ENCODE measurements around the gene CNKSR3.
A peak's percentile ranks its signal among the peaks of the same experiment; 100 is the strongest.

The CNKSR3 gene

DNA sequence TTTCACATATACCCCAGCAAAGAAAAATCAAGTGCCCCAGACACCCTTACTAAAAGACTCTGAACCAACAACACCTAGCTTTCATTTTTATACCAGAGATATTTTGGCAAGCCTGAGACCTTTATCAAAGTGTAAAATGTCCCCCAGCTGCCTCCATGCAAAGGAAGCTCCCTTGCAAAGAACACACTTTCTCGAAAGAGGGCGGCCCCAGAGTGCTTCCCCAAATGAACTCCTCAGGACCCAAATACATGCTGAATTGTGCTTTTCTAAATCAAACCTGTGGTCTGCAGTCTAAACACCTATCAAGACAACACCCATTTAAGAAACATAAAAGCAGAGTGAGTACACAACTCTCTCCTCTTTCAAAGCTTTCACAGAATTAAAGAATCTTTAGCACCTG lies 154.4 kb downstream of the CNKSR3 start:
- H2AFZ ChIP-seq (ENCODE audit: low read depth, low read length), result no peak overlapping the region
- no peak for TF ChIP-seq CTCF (IDR thresholded peaks at IDR 0.05; ENCODE audit: low read depth, low read length)
- TF ChIP-seq EZH2phosphoT487 (IDR thresholded peaks at IDR 0.05; ENCODE audit: low read depth), result no peak
- no peaks in the 10 kb centered on the region for H3K79me2 ChIP-seq (ENCODE audit: low read length)
- peak overlapping the region; percentile 48 for H3K27ac ChIP-seq (ENCODE audit: low read length)
- H3K4me3 ChIP-seq (ENCODE audit: low read length), result peak overlapping the region; percentile 40
- H3K4me2 ChIP-seq (ENCODE audit: low read length), result peak overlapping the region; percentile 68
- H3K27me3 ChIP-seq (ENCODE audit: low read depth, low read length), result peaks cover 59% of the 10 kb centered on the region
- H4K20me1 ChIP-seq (ENCODE audit: insufficient read depth, low read length), result no peaks in the 10 kb centered on the region; the same call in 1 of the 2 replicates
- no peaks in the 10 kb centered on the region for H3K36me3 ChIP-seq (replicated peaks; ENCODE audit: low read depth, low read length)
- no peaks in the 10 kb centered on the region for H3K9me3 ChIP-seq (ENCODE audit: insufficient read depth, low read length)
- peaks cover 59% of the 10 kb centered on the region for H3K4me1 ChIP-seq (ENCODE audit: low read length)
- peak overlapping the region; percentile 31; the same call in 1 of the 2 replicates for H3K9ac ChIP-seq (ENCODE audit: low read length)

- Histone ChIP-seq H3K9ac (ENCODE audit: low read length) (peak overlapping the region; percentile 47; the same call in 1 of the 2 replicates), H4K20me1 (ENCODE audit: insufficient read depth, low read length) (no peaks in the 10 kb centered on the region; the same call in 1 of the 2 replicates), H3K4me1 (ENCODE audit: low read length) (peaks cover 58% of the 10 kb centered on the region), H2AFZ (ENCODE audit: low read depth, low read length) (no peak overlapping the region), H3K79me2 (ENCODE audit: low read length) (no peaks in the 10 kb centered on the region), H3K27me3 (ENCODE audit: low read depth, low read length) (peaks cover 64% of the 10 kb centered on the region), H3K9me3 (ENCODE audit: insufficient read depth, low read length) (no peaks in the 10 kb centered on the region), H3K36me3 (replicated peaks; ENCODE audit: low read depth, low read length) (no peaks in the 10 kb centered on the region), H3K27ac (ENCODE audit: low read length) (peak overlapping the region; percentile 48; the same call in 1 of the 2 replicates), H3K4me2 (ENCODE audit: low read length) (peak overlapping the region; percentile 69), H3K4me3 (ENCODE audit: low read length) (peak overlapping the region; percentile 55)
- no peak for TF ChIP-seq CTCF (IDR thresholded peaks at IDR 0.05; ENCODE audit: low read depth, low read length)
- TF ChIP-seq EZH2phosphoT487 (IDR thresholded peaks at IDR 0.05; ENCODE audit: low read depth), result no peak
Measured at GRCh38 chr6:154354265-154354777, 156.2 kb downstream of the CNKSR3 start.

DNA sequence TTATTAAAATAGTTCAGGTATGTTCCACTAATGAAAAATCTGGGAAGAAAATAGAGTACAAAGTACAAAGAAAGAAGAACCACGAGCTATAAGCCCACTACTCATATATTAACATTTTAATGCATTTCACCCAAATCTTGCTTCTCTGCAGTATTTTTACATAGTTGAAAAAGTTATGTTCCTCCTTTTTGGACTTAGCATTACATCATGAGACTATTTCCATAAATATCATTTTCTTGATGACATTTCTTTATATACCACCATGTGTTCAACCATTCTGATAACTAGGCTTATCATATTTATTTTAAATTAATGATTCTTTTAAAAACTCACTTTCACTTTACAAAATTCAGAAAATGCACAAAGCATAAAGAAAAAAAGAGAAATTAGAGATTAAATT lies 156.9 kb downstream of the CNKSR3 start:
- Histone ChIP-seq H3K79me2 (ENCODE audit: low read length) (no peaks in the 10 kb centered on the region), H3K36me3 (replicated peaks; ENCODE audit: low read depth, low read length) (no peaks in the 10 kb centered on the region), H3K4me2 (ENCODE audit: low read length) (peak overlapping the region; percentile 69), H3K9me3 (ENCODE audit: insufficient read depth, low read length) (no peaks in the 10 kb centered on the region), H3K27me3 (ENCODE audit: low read depth, low read length) (peaks cover 60% of the 10 kb centered on the region), H4K20me1 (ENCODE audit: insufficient read depth, low read length) (no peaks in the 10 kb centered on the region; the same call in 1 of the 2 replicates), H3K9ac (ENCODE audit: low read length) (peak overlapping the region; percentile 19; the same call in 1 of the 2 replicates), H3K27ac (ENCODE audit: low read length) (peak overlapping the region; percentile 67), H2AFZ (ENCODE audit: low read depth, low read length) (no peak overlapping the region), H3K4me3 (ENCODE audit: low read length) (peak overlapping the region; percentile 61), H3K4me1 (ENCODE audit: low read length) (peaks cover 55% of the 10 kb centered on the region)
- TF ChIP-seq EZH2phosphoT487 (IDR thresholded peaks at IDR 0.05; ENCODE audit: low read depth) (no peak), CTCF (IDR thresholded peaks at IDR 0.05; ENCODE audit: low read depth, low read length) (no peak)

DNA sequence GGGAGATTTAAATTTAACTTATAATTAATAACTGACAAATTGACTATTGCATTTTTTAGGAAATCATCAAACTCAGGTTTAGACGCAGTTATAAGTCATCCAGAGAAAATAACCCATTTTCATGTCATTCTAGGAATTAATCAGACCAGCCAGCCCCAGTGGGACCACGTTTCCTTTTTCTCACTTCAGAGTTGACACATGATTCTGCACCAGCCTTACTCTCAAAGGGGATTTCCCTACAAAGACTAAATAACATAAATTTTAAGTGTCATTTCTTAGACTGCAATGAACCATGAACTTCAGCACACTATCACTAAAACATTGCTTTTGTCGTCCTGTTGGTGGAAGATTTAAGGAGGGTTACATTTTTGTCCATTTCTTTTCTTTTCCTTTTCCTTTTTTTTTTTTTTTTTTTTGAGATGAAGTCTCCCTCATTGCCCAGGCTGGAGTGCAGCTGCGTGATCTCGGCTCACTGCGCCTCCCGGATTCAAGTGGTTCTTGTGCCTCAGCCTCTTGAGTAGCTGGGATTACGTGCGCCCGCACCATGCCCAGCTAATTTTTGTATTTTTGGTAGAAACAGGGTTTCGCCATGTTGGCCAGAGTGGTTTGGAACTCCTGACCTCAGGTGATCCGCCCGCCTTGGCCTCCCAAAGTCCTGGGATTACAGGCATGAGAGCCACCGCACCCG lies 157.4 kb downstream of the CNKSR3 start:
- Histone ChIP-seq H3K9ac (ENCODE audit: low read length) (peak overlapping the region; percentile 19; the same call in 1 of the 2 replicates), H3K4me2 (ENCODE audit: low read length) (peak overlapping the region; percentile 69), H3K27ac (ENCODE audit: low read length) (peak overlapping the region; percentile 67), H3K79me2 (ENCODE audit: low read length) (no peaks in the 10 kb centered on the region), H3K4me1 (ENCODE audit: low read length) (peaks cover 50% of the 10 kb centered on the region), H3K9me3 (ENCODE audit: insufficient read depth, low read length) (no peaks in the 10 kb centered on the region), H2AFZ (ENCODE audit: low read depth, low read length) (no peak overlapping the region), H3K4me3 (ENCODE audit: low read length) (peak overlapping the region; percentile 61), H3K36me3 (replicated peaks; ENCODE audit: low read depth, low read length) (no peaks in the 10 kb centered on the region), H4K20me1 (ENCODE audit: insufficient read depth, low read length) (no peaks in the 10 kb centered on the region; the same call in 1 of the 2 replicates), H3K27me3 (ENCODE audit: low read depth, low read length) (peaks cover 60% of the 10 kb centered on the region)
- no peak for TF ChIP-seq CTCF (IDR thresholded peaks at IDR 0.05; ENCODE audit: low read depth, low read length)
- TF ChIP-seq EZH2phosphoT487 (IDR thresholded peaks at IDR 0.05; ENCODE audit: low read depth), result peak; percentile 89

Data from OCI-LY3 (cell line).